ENCODE results near the gene UBXN1. TPM values are rescaled to one million over a fixed set of nuclear protein-coding genes. Genes with fewer than 3 reads are reported as not detected.

Gene UBXN1, protein sequence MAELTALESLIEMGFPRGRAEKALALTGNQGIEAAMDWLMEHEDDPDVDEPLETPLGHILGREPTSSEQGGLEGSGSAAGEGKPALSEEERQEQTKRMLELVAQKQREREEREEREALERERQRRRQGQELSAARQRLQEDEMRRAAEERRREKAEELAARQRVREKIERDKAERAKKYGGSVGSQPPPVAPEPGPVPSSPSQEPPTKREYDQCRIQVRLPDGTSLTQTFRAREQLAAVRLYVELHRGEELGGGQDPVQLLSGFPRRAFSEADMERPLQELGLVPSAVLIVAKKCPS
- 100 to 1,000 TPM; 104 to 186 (median 128) TPM for total RNA-seq

DNA sequence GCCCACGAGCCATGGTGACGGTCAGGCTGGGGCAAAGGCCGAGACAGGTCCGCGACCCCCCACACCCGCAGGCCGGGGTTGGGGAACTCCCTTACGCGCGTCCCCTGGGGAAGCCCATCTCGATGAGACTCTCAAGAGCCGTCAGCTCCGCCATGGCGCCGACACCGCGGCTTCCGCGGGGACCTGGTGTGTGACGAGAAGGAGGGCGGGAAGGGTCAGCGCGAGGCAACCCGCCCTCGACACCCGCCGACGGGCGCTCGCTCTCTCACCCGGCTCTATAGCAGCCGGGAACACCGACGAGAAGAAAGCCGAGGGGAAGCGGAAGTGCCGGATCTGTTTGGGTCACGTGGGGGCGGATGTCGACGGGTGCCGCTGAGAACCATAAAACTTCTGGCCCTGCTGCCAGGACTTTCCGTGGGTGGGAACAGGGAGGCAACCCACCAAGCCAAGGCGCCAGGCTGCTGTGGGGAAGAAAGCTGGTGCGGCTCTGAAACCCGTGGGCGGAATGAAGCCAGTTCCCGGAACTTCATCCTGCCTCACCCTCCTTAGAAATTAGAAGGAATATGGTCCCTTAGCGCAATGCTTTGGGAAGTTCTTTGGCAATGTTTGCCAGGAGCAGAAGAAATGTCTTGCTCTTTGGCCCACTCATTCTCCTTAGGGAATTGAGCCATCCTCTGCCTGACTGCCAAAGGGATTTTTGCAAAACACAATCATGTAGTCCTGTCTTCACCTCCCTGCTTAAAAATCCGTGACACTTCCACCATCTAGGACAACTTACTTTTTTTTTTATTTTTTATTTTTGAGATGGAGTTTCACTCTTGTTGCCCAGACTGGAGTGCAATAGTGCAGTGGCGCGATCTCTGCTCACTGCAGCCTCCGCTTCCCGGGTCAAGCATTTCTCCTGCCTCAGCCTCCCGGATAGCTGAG lies at the start of gene UBXN1:
TSS of gene UBXN1 (minus strand) at position 304 of the 927 bp plus-strand sequence. CDS start at position 154, 150 bp downstream.
- TF ChIP-seq EP300 (IDR thresholded peaks at IDR 0.05) (peak in 2 of 4 donors; percentile 12 to 64), CTCF (IDR thresholded peaks at IDR 0.05) (peak in 1 of 6 experiments; percentile 12), POLR2A (IDR thresholded peaks at IDR 0.05) (peak in 3 of 4 donors; percentile 56 to 85 (median 57)), POLR2AphosphoS5 (IDR thresholded peaks at IDR 0.05) (peak; percentile 94 to 97)
- WGBS, 2 donors = 8 to 21% methylated on average over 19 to 52 of the region's 55 CpGs
- peak; percentile 89 to 92 for DNase-seq
- peak; percentile 93 to 96 for ATAC-seq (ENCODE audit: low FRiP score in 2 of 2)
- Histone ChIP-seq H3K27me3 (no peaks in the 10 kb centered on the region), H3K4me3 (peak within 1 kb of the TSS; percentile 79 to 95 (median 88)), H3K27ac (peak within 1 kb of the TSS; percentile 88 to 96 (median 92)), H3K4me1 (peaks cover 15 to 43% (median 24%) of the 10 kb centered on the region in 4 donors), H3K9me3 (no peaks in the 10 kb centered on the region), H3K36me3 (peaks cover 2 to 35% (median 15%) of the 10 kb centered on the region in 4 donors)

- TF ChIP-seq POLR2AphosphoS5 (IDR thresholded peaks at IDR 0.05) (peak; percentile 85 to 89), CTCF (IDR thresholded peaks at IDR 0.05) (no peak), EP300 (IDR thresholded peaks at IDR 0.05) (no peak), POLR2A (IDR thresholded peaks at IDR 0.05) (peak in 2 of 4 donors; percentile 70 to 84)
- H3K9me3 ChIP-seq = no peaks in the 10 kb centered on the region
- peaks cover 35 to 59% (median 48%) of the 10 kb centered on the region in 4 donors for H3K4me1 ChIP-seq
- ATAC-seq (ENCODE audit: low FRiP score in 2 of 2) = peak; percentile 83 to 92
- WGBS, 2 donors = 0% methylated on average over 22 to 29 of the region's 29 CpGs
- DNase-seq = peak; percentile 85 to 92
- H3K27me3 ChIP-seq = no peaks in the 10 kb centered on the region
- peaks cover 9 to 42% (median 14%) of the 10 kb centered on the region in 4 donors for H3K36me3 ChIP-seq
- peak within 1 kb of the TSS; percentile 84 to 100 (median 98) for H3K4me3 ChIP-seq
- H3K27ac ChIP-seq = peak within 1 kb of the TSS; percentile 86 to 95 (median 93)
These were observed 49.5 kb upstream of the UBXN1 start, which contains the start of gene TTC9C for GRCh38 chr11:62728171-62728988. TTC9C (plus strand) TSS chr11:62728486; CDS start chr11:62728849, 363 bp downstream.

GRCh38 chr11:62727872-62728170 lies 48.9 kb upstream of the UBXN1 start:
- no peaks in the 10 kb centered on the region for H3K27me3 ChIP-seq
- no peaks in the 10 kb centered on the region for H3K9me3 ChIP-seq
- H3K4me1 ChIP-seq = peaks cover 39 to 61% (median 49%) of the 10 kb centered on the region in 4 donors
- H3K27ac ChIP-seq = peak overlapping the region; percentile 86 to 95 (median 93)
- no peak for TF ChIP-seq CTCF (IDR thresholded peaks at IDR 0.05)
- TF ChIP-seq POLR2AphosphoS5 (IDR thresholded peaks at IDR 0.05) = no peak
- TF ChIP-seq POLR2A (IDR thresholded peaks at IDR 0.05) = no peak
- TF ChIP-seq EP300 (IDR thresholded peaks at IDR 0.05) = no peak
- peak overlapping the region; percentile 51 to 98 (median 90) for H3K4me3 ChIP-seq
- ATAC-seq (ENCODE audit: low FRiP score in 2 of 2) (peak; percentile 87 to 92), DNase-seq (peak in 1 of 2 donors; percentile 84)
- H3K36me3 ChIP-seq = peaks cover 13 to 42% (median 14%) of the 10 kb centered on the region in 4 donors
- 0 to 1% methylated on average over 20 of the region's 20 CpGs for WGBS, 2 donors

- ATAC-seq (ENCODE audit: low FRiP score in 2 of 2) (peak; percentile 95 to 98), DNase-seq (peak; percentile 99)
- Histone ChIP-seq H3K36me3 (peaks cover 13 to 42% (median 19%) of the 10 kb centered on the region in 4 donors), H3K27me3 (no peaks in the 10 kb centered on the region), H3K9me3 (no peaks in the 10 kb centered on the region), H3K4me1 (peaks cover 39 to 61% (median 48%) of the 10 kb centered on the region in 4 donors), H3K27ac (peak within 1 kb of the TSS; percentile 86 to 95 (median 93)), H3K4me3 (peak within 1 kb of the TSS; percentile 84 to 100 (median 98))
- peak in 5 of 6 experiments; percentile 14 to 28 (median 20) for TF ChIP-seq CTCF (IDR thresholded peaks at IDR 0.05)
- peak; percentile 95 to 97 for TF ChIP-seq POLR2AphosphoS5 (IDR thresholded peaks at IDR 0.05)
- TF ChIP-seq POLR2A (IDR thresholded peaks at IDR 0.05) = peak; percentile 73 to 99 (median 89)
- peak in 1 of 4 donors; percentile 59 for TF ChIP-seq EP300 (IDR thresholded peaks at IDR 0.05)
- WGBS, 2 donors = 0 to 1% methylated on average over 24 to 32 of the region's 72 CpGs
These were observed 48.4 kb upstream of the UBXN1 start, which contains the start of gene HNRNPUL2 for GRCh38 chr11:62727165-62727871. HNRNPUL2 (minus strand) TSS chr11:62727457; CDS start chr11:62727156, 301 bp downstream.
